Endometrium (tissue), 2 donors: ENCODE measurements around the gene MICALL2.

ENCODE experiments used
- FAIRE-seq: peaks from 2 replicates; lab custom pipeline; 2012; peaks lifted over from hg19 to GRCh38; lab: Jason Lieb, UNC
- donor health status: control.
- donor health status: control.

Gene MICALL2

GRCh38 chr7:1458683-1459511 lies at the start of gene MICALL2:
Gene MICALL2, minus strand, starts transcription at chr7:1459470. Its CDS starts 144 bp downstream, at chr7:1459326.
- FAIRE-seq: no peak

GRCh38 chr7:1508277-1508758 lies 49.0 kb upstream of the MICALL2 start:
- FAIRE-seq: no peak

GRCh38 chr7:1505731-1506550 lies 46.7 kb upstream of the MICALL2 start:
- no peak for FAIRE-seq

GRCh38 chr7:1503816-1504775 lies 44.8 kb upstream of the MICALL2 start, which contains the start of gene INTS1:
Gene INTS1, minus strand, starts transcription at chr7:1504389. Its CDS starts 429 bp downstream, at chr7:1503960.
- FAIRE-seq: no peak

GRCh38 chr7:1503390-1503789 lies 44.1 kb upstream of the MICALL2 start:
- no peak for FAIRE-seq

GRCh38 chr7:1502845-1503244 lies 43.6 kb upstream of the MICALL2 start:
- FAIRE-seq: no peak

- FAIRE-seq: no peak
Observed at GRCh38 chr7:1501487-1502270, 42.4 kb upstream of the MICALL2 start.

- FAIRE-seq: no peak
Observed at GRCh38 chr7:1500064-1500807, 41.0 kb upstream of the MICALL2 start.

- FAIRE-seq: no peak
Observed at GRCh38 chr7:1499367-1500029, 40.2 kb upstream of the MICALL2 start.

GRCh38 chr7:1498370-1499305 lies 39.4 kb upstream of the MICALL2 start:
- FAIRE-seq: no peak

GRCh38 chr7:1497293-1497927 lies 38.1 kb upstream of the MICALL2 start:
- no peak for FAIRE-seq

GRCh38 chr7:1496531-1497292 lies 37.4 kb upstream of the MICALL2 start:
- FAIRE-seq: no peak

- FAIRE-seq: no peak
Observed at GRCh38 chr7:1495564-1496242, 36.4 kb upstream of the MICALL2 start.

GRCh38 chr7:1494866-1495563 lies 35.7 kb upstream of the MICALL2 start:
- FAIRE-seq: no peak

- FAIRE-seq: no peak
Observed at GRCh38 chr7:1494447-1494846, 35.2 kb upstream of the MICALL2 start.

GRCh38 chr7:1493571-1493970 lies 34.3 kb upstream of the MICALL2 start:
- FAIRE-seq: no peak
